OCI-M1 (cell line): ENCODE measurements around the gene AFTPH.
A peak's percentile ranks its signal among the peaks of the same experiment; 100 is the strongest.

Experiments used
- DNase-seq: peaks from one replicate; lab custom pipeline; 2025; lab: John Stamatoyannopoulos, UW

The AFTPH gene

DNA sequence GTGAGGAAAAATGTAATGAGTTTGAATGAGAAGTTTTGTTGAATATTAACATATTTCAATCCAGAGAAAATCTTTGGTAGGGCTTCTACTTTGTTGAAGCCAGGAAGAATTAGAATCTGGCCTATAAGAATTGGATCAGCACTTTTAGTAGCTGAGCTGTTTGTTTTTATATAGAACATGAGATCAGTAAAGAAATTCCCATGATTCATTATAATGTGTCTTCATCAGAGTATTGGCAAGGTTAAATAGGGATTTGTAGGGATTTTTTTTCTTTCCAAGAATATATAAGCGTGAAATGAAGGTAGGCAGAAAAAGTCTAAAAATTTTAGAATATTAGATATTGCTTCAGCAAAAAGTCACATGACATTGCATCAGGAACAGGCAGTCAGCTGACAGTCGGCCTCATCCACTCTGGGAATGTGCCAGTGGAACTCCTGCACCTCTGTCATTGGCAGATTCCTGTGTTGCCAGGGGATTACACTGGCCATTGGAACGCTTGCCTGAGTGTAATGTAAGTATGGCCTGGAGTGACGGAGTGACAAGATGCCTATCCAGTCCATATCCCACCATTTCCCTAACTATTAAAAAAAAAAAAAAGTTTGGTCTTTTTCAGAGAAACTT lies 69.0 kb downstream of the AFTPH start:
- no peak for DNase-seq

GRCh38 chr2:64594226-64594989 lies 70.3 kb downstream of the AFTPH start:
- no peak for DNase-seq

DNA sequence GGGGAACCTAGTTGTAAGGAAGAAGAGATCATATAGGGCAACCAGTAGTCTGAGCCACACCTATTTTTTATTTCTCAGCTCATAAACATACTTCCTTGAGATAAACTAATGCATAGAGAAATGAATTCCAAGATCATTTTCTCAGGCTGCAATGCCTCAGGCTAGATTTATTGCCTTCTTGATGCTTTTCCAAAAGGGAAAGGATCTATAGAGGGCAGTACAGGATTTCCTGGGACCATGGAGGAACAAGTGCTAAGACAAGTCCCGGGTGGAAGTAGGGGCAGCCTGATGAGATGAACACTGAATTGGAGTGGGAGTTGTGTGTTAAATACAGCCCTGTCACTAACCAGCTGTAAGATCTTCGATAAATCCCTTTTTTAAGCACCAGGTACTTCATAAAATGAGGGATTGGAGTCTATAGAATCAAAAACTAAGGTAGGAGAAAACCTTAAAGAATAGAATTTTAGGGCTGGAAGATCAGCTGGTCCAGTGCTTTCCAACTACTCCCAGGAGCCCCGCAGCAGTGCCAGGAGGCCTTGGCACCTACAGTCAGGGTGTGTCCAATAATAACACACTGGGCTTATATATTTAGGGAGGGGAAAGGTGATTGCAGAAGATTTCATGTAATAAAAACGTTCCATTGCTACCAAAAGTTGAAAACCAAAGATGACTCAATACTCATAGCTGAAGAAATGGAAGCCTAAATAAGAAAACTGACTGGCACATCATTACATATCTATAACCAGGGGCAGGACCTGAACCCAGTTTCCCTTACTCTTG lies 71.5 kb downstream of the AFTPH start:
- DNase-seq, result peak; percentile 38

DNA sequence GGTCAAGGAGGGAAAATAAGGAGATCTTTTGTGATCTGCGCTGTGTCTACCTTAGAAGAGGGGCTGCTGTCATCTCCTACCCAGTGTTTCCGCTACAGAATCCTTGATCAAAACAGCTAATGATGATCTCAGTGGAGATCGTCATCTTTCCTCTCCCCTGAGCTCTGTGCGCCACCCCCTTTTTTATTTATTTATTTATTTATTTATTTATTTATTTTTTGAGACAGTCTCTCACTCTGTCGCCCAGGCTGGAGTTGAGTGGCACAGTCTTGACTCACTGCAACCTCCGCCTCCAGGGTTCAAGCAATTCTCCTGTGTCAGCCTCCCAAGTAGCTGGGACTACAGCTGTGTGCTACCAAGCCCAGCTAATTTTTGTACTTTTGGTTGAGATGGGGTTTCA lies 74.1 kb downstream of the AFTPH start:
- DNase-seq, result no peak

GRCh38 chr2:64599469-64599868 lies 75.3 kb downstream of the AFTPH start:
- no peak for DNase-seq

DNA sequence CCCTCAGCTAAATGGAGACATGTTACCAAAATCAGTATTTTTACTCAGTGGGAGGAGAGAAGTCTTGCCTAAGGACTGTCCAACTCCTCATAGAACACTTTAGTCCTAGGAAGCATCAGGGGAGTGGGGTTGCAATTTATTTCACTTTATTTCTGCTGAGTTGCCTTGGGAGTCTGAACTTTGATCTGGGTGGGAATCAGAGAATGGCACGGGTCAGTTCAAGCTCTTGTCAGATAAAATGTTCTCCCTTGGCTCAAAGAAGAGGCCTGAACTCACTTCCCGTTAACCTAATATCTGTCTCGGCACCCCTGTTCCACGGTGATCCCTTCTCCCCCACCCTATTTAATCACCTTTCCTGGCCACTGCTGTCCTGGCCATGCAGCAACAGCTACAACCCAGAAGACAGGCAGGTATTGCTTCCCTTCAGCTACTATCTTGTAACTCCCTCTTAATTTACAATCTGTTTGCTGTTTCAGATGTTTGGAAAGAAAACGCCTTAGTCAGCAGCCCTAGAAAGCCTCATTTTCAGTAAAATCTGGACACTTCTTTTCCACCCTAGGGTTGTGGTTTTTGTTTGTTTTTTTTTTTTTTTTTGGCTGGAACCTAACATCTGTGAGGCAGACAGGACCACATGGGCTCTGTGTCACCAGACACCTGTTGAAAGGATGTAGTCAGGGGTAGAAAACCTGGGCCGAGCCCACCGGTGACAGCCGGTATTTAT lies 77.1 kb downstream of the AFTPH start:
- DNase-seq, result no peak

GRCh38 chr2:64601785-64602391 lies 77.8 kb downstream of the AFTPH start:
- no peak for DNase-seq

DNA sequence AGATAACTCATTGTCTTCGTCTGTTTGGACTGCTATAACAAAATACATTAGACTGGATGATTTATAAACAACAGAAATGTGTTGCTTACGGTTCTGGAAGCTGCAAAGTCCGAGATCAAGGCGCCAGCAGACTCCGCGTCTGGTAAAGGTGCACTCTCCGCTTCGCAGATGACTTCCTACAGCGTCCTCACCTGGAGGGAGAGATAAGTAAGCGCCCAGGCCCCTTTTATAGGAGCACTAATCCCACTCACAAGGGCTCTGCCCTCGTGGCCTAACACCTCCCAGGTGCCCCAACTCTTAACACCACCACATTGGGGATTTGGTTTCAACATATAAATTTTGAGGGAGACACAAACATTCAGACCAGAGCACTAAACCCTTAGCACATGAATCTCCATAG lies 78.3 kb downstream of the AFTPH start:
- DNase-seq, result no peak

DNA sequence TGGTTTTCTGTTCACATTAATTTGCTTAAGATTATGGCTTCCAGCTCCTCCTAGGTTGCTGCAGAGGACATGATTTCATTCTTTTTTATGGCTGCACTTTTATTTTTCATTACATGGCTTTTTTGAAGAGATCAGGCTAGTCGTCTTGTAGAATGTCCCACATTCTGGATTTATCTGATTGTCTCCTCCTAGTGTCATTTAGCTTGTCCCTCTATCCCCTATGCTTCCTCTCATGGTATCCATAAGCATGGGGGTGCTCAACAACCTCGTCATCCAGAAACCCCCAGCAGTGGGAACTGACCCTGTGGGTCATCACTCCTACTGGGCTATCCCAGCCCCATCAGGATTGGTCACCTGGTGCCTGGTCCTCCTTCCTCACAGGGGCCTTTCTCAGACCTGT lies 80.0 kb downstream of the AFTPH start:
- DNase-seq, result no peak

DNA sequence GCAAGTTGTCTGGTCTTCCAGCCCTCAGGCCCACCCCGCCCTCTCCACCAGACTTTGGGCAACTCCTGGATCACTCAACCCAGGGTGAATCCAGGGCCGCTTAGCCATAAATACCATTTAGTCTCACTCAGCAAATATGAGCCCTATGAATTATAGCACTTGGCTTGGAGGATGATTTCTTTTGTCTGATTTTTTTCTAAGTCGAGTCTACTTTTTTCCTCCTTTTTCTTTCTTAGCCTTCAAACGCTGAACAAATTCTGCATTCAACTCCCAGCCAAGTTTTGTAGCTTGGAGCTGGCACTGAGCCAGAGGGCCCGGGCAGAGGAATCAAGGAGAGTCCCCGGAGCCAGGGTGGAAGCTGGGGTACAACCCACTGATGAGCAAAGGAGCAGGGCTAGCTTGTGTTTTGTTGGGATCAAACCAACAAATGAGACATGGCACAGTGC lies 80.9 kb downstream of the AFTPH start:
- no peak for DNase-seq

- no peak for DNase-seq
Observed at GRCh38 chr2:64605991-64606478, 81.9 kb downstream of the AFTPH start.

GRCh38 chr2:64606479-64607363 lies 82.6 kb downstream of the AFTPH start:
- peak; percentile 89 for DNase-seq

GRCh38 chr2:64607381-64608304 lies 83.5 kb downstream of the AFTPH start:
- no peak for DNase-seq

- no peak for DNase-seq
Observed at GRCh38 chr2:64608867-64609226, 84.7 kb downstream of the AFTPH start.

GRCh38 chr2:64609227-64609941 lies 85.3 kb downstream of the AFTPH start:
- peak; percentile 77 for DNase-seq

DNA sequence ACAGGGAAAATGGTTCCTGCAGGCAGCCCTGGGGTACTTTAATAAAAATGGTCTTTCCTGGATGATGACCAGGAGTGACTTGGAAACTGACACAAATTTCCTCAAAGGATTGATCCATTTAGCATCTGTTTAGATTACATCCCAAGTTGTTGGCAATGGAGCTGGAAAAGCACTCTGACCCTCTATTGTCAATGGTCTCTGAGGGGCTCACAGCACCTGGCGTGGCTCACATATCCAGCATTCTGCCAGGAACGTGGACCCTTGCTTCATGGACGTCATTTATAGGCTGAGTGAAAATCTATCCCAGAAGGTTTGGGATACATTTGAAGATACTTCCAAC lies 85.8 kb downstream of the AFTPH start:
- DNase-seq, result no peak

- no peak for DNase-seq
Observed at GRCh38 chr2:64610316-64610855, 86.3 kb downstream of the AFTPH start.

- no peak for DNase-seq
Observed at GRCh38 chr2:64612575-64613195, 88.6 kb downstream of the AFTPH start.
